SK-N-SH treated with all-trans-retinoic acid at 6 μM for 48 hours (cell line): ENCODE data around the gene HMGB3.
A peak's percentile ranks its signal among the peaks of the same experiment; 100 is the strongest.

Experiments used
- ATAC-seq: fragments of 200-7000 bp; cut with Tn5 transposase; 3 replicates; pipeline ENCODE4 v1.9.1; 2020; ENCODE audit warnings: mild to moderate bottlenecking, moderate library complexity
- ARNTL ChIP-seq: fragments of 450-650 bp; formaldehyde crosslinking; IDR thresholded peaks from 2 replicates; pipeline ENCODE4 v1.5.0; 2020; ENCODE audit warnings: low read depth, mild to moderate bottlenecking, moderate library complexity, borderline replicate concordance
- CSDC2 ChIP-seq: fragments of 250-450 bp; sonication (Bioruptor Pico); IDR thresholded peaks from 2 replicates; pipeline ENCODE4 v1.5.0; 2020; ENCODE audit warnings: mild to moderate bottlenecking, moderate library complexity
- CSRNP3 ChIP-seq: fragments of 250-450 bp; sonication (Bioruptor Pico); IDR thresholded peaks from 2 replicates; pipeline ENCODE4 v1.5.1; 2021; ENCODE audit warnings: mild to moderate bottlenecking, moderate library complexity
- GLIS3 ChIP-seq: fragments of 250-450 bp; sonication (Bioruptor Pico); IDR thresholded peaks from 2 replicates; pipeline ENCODE4 v1.5.0; 2020; ENCODE audit warnings: mild to moderate bottlenecking, moderate library complexity
- PPARA ChIP-seq: fragments of 250-450 bp; sonication (Bioruptor Pico); IDR thresholded peaks from 2 replicates; pipeline ENCODE4 v1.5.0; 2020; ENCODE audit warnings: mild to moderate bottlenecking, borderline replicate concordance
- RARB ChIP-seq: fragments of 250-450 bp; sonication (Bioruptor Pico); IDR thresholded peaks from 2 replicates; pipeline ENCODE4 v1.8.0; 2021; ENCODE audit warnings: mild to moderate bottlenecking, moderate library complexity
- SNAI2 ChIP-seq: fragments of 250-450 bp; sonication (Bioruptor Pico); IDR thresholded peaks from 2 replicates; pipeline ENCODE4 v1.5.0; 2020; ENCODE audit warnings: mild to moderate bottlenecking, moderate library complexity
- TCF4 ChIP-seq: fragments of 250-450 bp; sonication (Bioruptor Pico); IDR thresholded peaks from 2 replicates; pipeline ENCODE4 v1.8.0; 2021; ENCODE audit warnings: mild to moderate bottlenecking, moderate library complexity, borderline replicate concordance
- TOX ChIP-seq: fragments of 250-450 bp; sonication (Bioruptor Pico); IDR thresholded peaks from 2 replicates; pipeline ENCODE4 v1.8.0; 2021; ENCODE audit warnings: mild to moderate bottlenecking, moderate library complexity, borderline replicate concordance
- TSHZ2 ChIP-seq: fragments of 250-450 bp; sonication (Bioruptor Pico); IDR thresholded peaks from 2 replicates; pipeline ENCODE4 v1.5.0; 2020; ENCODE audit warnings: mild to moderate bottlenecking, moderate library complexity
- ZFP3 ChIP-seq: fragments of 250-450 bp; sonication (Bioruptor Pico); IDR thresholded peaks from 2 replicates; pipeline ENCODE4 v1.5.0; 2020; ENCODE audit warnings: mild to moderate bottlenecking, moderate library complexity
- ZFP30 ChIP-seq: fragments of 450-650 bp; formaldehyde crosslinking; IDR thresholded peaks from 2 replicates; pipeline ENCODE4 v1.5.0; 2022; ENCODE audit warnings: mild to moderate bottlenecking, moderate library complexity
- ZNF565 ChIP-seq: fragments of 450-650 bp; formaldehyde crosslinking; conservative IDR thresholded peaks from 2 replicates; pipeline ENCODE4 v1.5.0; 2020; ENCODE audit warnings: low read depth, mild to moderate bottlenecking, moderate library complexity
- ZNF8 ChIP-seq: fragments of 450-650 bp; formaldehyde crosslinking; IDR thresholded peaks from 2 replicates; pipeline ENCODE4 v1.5.0; 2020; ENCODE audit warnings: mild to moderate bottlenecking, moderate library complexity
- TF ChIP-seq, protein P1 (sequence below): fragments of 250-450 bp; sonication (Bioruptor Pico); IDR thresholded peaks from 2 replicates; pipeline ENCODE4 v1.8.0; 2020; ENCODE audit warnings: mild to moderate bottlenecking, moderate library complexity, borderline replicate concordance
- TF ChIP-seq, protein P2 (sequence below): fragments of 250-450 bp; sonication (Bioruptor Pico); IDR thresholded peaks from 2 replicates; pipeline ENCODE4 v1.5.1; 2020; ENCODE audit warnings: low read depth, mild to moderate bottlenecking, moderate library complexity

HMGB3 gene

DNA sequence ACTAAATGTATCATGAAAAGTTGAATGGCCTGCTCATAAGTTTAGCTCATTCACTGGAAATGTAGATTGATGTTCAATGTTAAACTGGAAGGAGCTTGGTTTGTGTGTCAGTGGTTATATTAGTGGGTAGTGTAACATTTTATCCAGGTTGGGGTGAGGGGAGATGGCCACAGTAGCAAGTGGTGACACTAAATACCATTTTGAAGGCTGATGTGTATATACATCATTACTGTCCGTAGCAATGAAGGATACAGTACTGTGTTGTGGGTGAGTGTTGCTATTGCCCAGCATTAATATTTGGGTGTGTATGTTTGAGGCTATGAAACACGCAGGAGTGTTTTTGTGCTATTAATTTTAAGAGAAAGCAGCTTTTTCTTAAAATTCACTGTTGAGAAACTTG, 6.3 kb downstream of the HMGB3 start:
- TF ChIP-seq, protein P1, sequence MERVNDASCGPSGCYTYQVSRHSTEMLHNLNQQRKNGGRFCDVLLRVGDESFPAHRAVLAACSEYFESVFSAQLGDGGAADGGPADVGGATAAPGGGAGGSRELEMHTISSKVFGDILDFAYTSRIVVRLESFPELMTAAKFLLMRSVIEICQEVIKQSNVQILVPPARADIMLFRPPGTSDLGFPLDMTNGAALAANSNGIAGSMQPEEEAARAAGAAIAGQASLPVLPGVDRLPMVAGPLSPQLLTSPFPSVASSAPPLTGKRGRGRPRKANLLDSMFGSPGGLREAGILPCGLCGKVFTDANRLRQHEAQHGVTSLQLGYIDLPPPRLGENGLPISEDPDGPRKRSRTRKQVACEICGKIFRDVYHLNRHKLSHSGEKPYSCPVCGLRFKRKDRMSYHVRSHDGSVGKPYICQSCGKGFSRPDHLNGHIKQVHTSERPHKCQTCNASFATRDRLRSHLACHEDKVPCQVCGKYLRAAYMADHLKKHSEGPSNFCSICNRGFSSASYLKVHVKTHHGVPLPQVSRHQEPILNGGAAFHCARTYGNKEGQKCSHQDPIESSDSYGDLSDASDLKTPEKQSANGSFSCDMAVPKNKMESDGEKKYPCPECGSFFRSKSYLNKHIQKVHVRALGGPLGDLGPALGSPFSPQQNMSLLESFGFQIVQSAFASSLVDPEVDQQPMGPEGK: no peak
- TF ChIP-seq TCF4 (CRISPR knock-in tag): no peak
- TF ChIP-seq ZNF565: no peak
- TF ChIP-seq ZFP3 (CRISPR knock-in tag): no peak
- TF ChIP-seq ZNF8: no peak
- no peak for TF ChIP-seq TSHZ2 (CRISPR knock-in tag)
- no peak for TF ChIP-seq GLIS3 (CRISPR knock-in tag)
- no peak for TF ChIP-seq CSDC2 (CRISPR knock-in tag)
- no peak for TF ChIP-seq CSRNP3 (CRISPR knock-in tag)
- TF ChIP-seq, protein P2, sequence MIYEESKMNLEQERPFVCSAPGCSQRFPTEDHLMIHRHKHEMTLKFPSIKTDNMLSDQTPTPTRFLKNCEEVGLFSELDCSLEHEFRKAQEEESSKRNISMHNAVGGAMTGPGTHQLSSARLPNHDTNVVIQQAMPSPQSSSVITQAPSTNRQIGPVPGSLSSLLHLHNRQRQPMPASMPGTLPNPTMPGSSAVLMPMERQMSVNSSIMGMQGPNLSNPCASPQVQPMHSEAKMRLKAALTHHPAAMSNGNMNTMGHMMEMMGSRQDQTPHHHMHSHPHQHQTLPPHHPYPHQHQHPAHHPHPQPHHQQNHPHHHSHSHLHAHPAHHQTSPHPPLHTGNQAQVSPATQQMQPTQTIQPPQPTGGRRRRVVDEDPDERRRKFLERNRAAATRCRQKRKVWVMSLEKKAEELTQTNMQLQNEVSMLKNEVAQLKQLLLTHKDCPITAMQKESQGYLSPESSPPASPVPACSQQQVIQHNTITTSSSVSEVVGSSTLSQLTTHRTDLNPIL (CRISPR knock-in tag): no peak
- TF ChIP-seq SNAI2: no peak
- no peak for TF ChIP-seq ZFP30 (CRISPR knock-in tag)
- TF ChIP-seq PPARA (CRISPR knock-in tag): no peak
- TF ChIP-seq ARNTL (CRISPR knock-in tag): no peak
- no peak for ATAC-seq

DNA sequence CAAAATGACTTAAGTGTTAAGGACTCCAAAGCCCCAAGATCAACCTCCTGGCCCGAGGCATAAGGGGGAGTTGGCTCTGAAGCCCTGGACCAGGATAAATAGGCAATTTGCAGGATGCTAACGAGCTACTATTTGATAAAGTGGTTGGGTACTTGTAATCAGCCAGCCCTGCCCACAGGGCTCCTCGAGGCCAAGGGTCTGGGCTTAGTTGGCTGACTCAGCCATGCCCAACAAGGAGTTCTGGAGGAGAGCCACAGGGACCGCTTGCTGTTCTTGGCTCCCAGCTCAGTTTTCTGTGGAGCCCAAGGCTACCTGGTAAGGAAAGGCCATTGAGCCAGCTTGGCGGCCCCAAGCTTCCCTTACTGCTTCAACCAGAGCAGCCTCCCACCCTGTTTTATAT, 7.8 kb downstream of the HMGB3 start:
- ATAC-seq: peak; percentile 26; the same call in 2 of the 3 replicates
- no peak for TF ChIP-seq TSHZ2 (CRISPR knock-in tag)
- TF ChIP-seq, protein P1: no peak
- TF ChIP-seq SNAI2: no peak
- TF ChIP-seq ZNF8: no peak
- TF ChIP-seq RARB (CRISPR knock-in tag): no peak

DNA sequence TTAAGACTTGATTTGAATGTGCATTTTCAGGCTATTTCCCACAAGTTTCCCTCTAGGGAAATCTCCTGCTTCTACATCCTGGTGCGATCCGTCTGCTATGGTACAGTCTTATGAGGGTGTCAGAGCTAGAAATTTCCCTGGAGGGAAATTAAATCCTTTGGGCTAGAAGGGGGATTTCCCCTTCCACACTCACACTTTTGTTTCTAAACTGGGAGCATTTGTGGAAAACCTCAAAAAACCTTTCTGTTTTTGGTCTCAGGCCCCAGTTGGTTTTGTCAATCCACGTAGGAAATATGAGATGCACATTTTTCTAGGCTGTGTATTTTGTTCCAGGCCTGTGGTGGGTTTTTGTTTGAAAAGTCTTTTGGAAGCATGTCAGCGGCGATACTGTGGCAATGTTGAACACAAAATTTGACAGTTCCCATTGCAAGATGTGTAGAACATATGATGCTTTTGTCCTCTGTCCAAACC, 17.8 kb downstream of the HMGB3 start:
- TF ChIP-seq TCF4 (CRISPR knock-in tag) (no peak), ARNTL (CRISPR knock-in tag) (no peak), TOX (CRISPR knock-in tag) (no peak), RARB (CRISPR knock-in tag) (no peak), CSDC2 (CRISPR knock-in tag) (no peak), GLIS3 (CRISPR knock-in tag) (no peak)
- TF ChIP-seq, protein P2 (CRISPR knock-in tag): no peak
- TF ChIP-seq, protein P1: no peak
- no peak for ATAC-seq
